Stimulated activated CD4-positive, alpha-beta T cell treated with anti-CD3 and anti-CD28 coated beads, TNF-alpha, amount 100 ng/mL, for 48 hours (primary cell): ENCODE measurements around the gene PRMT7.
A peak's percentile ranks its signal among the peaks of the same experiment; 100 is the strongest.

Experiments used
- DNase-seq, 3 donors: peaks; one replicate each; pipeline ENCODE4 v3.0.0-alpha.2; 2020; ENCODE audit warnings: low read depth in 3 of 3

The PRMT7 gene

GRCh38 chr16:68363658-68364521 lies 53.1 kb downstream of the PRMT7 start:
- DNase-seq = no peak

GRCh38 chr16:68364561-68364998 lies 53.8 kb downstream of the PRMT7 start:
- no peak for DNase-seq

GRCh38 chr16:68365167-68365817 lies 54.5 kb downstream of the PRMT7 start:
- no peak for DNase-seq

- DNase-seq = no peak
Observed at GRCh38 chr16:68366062-68366461, 55.2 kb downstream of the PRMT7 start.

- peak in 1 of 3 donors; percentile 46 for DNase-seq
Observed at GRCh38 chr16:68367030-68367429, 56.2 kb downstream of the PRMT7 start.

- DNase-seq = no peak
Observed at GRCh38 chr16:68367440-68367839, 56.6 kb downstream of the PRMT7 start.

- no peak for DNase-seq
Observed at GRCh38 chr16:68367891-68368290, 57.1 kb downstream of the PRMT7 start.

GRCh38 chr16:68368301-68368888 lies 57.6 kb downstream of the PRMT7 start:
- DNase-seq = no peak

- DNase-seq = no peak
Observed at GRCh38 chr16:68369168-68369567, 58.3 kb downstream of the PRMT7 start.

GRCh38 chr16:68369697-68370580 lies 59.1 kb downstream of the PRMT7 start:
- DNase-seq = no peak

- no peak for DNase-seq
Observed at GRCh38 chr16:68370581-68371275, 59.9 kb downstream of the PRMT7 start.

- DNase-seq = no peak
Observed at GRCh38 chr16:68371276-68371651, 60.4 kb downstream of the PRMT7 start.

- no peak for DNase-seq
Observed at GRCh38 chr16:68371706-68372380, 61.0 kb downstream of the PRMT7 start.

- DNase-seq = no peak
Observed at GRCh38 chr16:68372381-68372720, 61.5 kb downstream of the PRMT7 start.

- no peak for DNase-seq
Observed at GRCh38 chr16:68372806-68373205, 62.0 kb downstream of the PRMT7 start.

GRCh38 chr16:68373528-68374245 lies 62.9 kb downstream of the PRMT7 start:
- DNase-seq = no peak

GRCh38 chr16:68374246-68374805 lies 63.5 kb downstream of the PRMT7 start:
- DNase-seq = no peak

- no peak for DNase-seq
Observed at GRCh38 chr16:68374961-68375660, 64.3 kb downstream of the PRMT7 start.
